ENCODE data around the gene EFCAB11. TPM values are rescaled to one million over a fixed set of nuclear protein-coding genes. Genes with fewer than 3 reads are reported as not detected.

EFCAB11 gene
- total RNA-seq, 4 donors from 2014 or later: 0.93 to 9.6 (median 3.1) TPM

DNA sequence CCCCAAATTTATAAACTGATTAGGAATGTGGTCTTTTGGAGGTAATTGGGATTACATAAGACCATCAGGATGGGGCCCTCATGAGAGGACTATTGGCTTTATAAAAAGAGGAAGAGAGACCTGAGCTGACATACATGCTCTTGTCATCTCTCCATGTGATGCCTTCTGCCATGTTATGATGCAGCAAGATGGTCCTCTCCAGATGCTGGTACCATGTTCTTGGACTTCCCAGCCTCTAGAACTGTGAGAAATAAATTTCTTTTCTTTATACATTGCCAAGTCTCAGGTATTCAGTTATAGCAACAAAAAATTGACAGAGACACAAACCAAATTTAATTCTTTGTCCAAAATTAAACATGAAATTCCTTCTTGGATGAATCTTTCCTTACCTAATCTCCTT, 92.9 kb downstream of the EFCAB11 start:
- no peak overlapping the region for H3K27ac ChIP-seq

DNA sequence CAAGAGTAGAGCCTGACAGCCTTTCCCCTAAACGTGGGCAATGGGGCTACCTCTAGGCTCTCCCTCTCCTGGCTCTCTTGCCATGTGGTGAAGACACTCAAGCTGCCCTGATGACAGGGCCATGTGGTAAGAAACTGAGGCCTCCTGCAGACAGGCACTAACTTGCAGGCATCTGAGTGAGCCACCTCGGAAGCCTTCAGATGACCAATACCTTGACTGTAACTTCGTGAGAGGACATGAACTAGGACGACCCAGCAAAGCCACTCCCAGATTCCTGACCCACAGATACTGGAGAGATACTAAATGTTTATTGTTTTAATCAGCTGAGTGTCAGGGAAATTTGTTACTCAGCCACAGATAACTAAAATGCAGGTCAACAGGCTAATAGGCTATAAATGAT, 96.4 kb downstream of the EFCAB11 start:
- Histone ChIP-seq H3K27ac (no peak overlapping the region), H3K4me3 (no peak overlapping the region), H3K9me3 (no peaks in the 10 kb centered on the region), H3K4me1 (no peaks in the 10 kb centered on the region), H3K36me3 (no peaks in the 10 kb centered on the region), H3K27me3 (no peaks in the 10 kb centered on the region)
- ATAC-seq: no peak
- TF ChIP-seq POLR2AphosphoS5 (IDR thresholded peaks at IDR 0.05): no peak
- no peak for TF ChIP-seq EP300 (IDR thresholded peaks at IDR 0.05)
- TF ChIP-seq, protein P1, sequence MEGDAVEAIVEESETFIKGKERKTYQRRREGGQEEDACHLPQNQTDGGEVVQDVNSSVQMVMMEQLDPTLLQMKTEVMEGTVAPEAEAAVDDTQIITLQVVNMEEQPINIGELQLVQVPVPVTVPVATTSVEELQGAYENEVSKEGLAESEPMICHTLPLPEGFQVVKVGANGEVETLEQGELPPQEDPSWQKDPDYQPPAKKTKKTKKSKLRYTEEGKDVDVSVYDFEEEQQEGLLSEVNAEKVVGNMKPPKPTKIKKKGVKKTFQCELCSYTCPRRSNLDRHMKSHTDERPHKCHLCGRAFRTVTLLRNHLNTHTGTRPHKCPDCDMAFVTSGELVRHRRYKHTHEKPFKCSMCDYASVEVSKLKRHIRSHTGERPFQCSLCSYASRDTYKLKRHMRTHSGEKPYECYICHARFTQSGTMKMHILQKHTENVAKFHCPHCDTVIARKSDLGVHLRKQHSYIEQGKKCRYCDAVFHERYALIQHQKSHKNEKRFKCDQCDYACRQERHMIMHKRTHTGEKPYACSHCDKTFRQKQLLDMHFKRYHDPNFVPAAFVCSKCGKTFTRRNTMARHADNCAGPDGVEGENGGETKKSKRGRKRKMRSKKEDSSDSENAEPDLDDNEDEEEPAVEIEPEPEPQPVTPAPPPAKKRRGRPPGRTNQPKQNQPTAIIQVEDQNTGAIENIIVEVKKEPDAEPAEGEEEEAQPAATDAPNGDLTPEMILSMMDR (IDR thresholded peaks at IDR 0.05): no peak
- no peak for TF ChIP-seq POLR2A (IDR thresholded peaks at IDR 0.05)
- 58 to 75% methylated on average over 2 to 3 of the region's 4 CpGs for WGBS, 2 donors (ENCODE audit: low coverage in 1 of 2)

More for the DNA sequence above, 92.9 kb downstream of the EFCAB11 start:
- Histone ChIP-seq H3K9me3 (no peaks in the 10 kb centered on the region), H3K4me3 (no peak overlapping the region), H3K36me3 (no peaks in the 10 kb centered on the region), H3K4me1 (no peaks in the 10 kb centered on the region), H3K27me3 (no peaks in the 10 kb centered on the region)
- TF ChIP-seq, protein P1 (IDR thresholded peaks at IDR 0.05): no peak
- TF ChIP-seq EP300 (IDR thresholded peaks at IDR 0.05): no peak
- TF ChIP-seq POLR2A (IDR thresholded peaks at IDR 0.05): no peak
- no peak for TF ChIP-seq POLR2AphosphoS5 (IDR thresholded peaks at IDR 0.05)
- ATAC-seq: no peak

DNA sequence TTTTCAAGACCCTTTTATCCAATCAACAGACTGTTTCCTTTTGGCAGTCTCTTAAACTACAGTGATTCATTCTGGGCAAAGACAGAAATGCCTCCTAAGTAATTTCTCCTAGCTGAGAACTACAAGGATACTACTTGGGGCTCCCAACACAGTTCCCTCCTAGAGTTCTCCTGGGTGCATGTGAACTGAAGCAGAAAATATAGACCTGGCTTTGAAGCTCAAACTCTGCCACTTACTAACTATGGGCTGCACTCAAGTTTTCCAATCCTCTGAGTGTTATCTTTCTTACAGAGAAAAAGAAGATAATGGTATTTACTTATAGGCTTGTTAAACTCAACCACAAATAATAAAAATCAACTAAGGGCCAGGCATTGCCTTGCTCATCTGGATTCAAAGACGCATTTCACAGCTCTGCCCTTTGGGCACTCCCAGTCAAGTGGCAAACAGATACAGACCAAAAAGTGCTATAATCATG, 97.6 kb downstream of the EFCAB11 start:
- TF ChIP-seq EP300 (IDR thresholded peaks at IDR 0.05) (no peak), POLR2AphosphoS5 (IDR thresholded peaks at IDR 0.05) (no peak), POLR2A (IDR thresholded peaks at IDR 0.05) (no peak)
- TF ChIP-seq, protein P1 (IDR thresholded peaks at IDR 0.05): no peak
- no peaks in the 10 kb centered on the region for H3K9me3 ChIP-seq
- H3K27ac ChIP-seq: no peak overlapping the region
- H3K36me3 ChIP-seq: no peaks in the 10 kb centered on the region
- no peak for ATAC-seq
- H3K4me3 ChIP-seq: no peak overlapping the region
- H3K27me3 ChIP-seq: no peaks in the 10 kb centered on the region
- 100% methylated on average over 1 of the region's 1 CpG for WGBS, 2 donors (ENCODE audit: low coverage in 1 of 2)
- H3K4me1 ChIP-seq: no peaks in the 10 kb centered on the region

DNA sequence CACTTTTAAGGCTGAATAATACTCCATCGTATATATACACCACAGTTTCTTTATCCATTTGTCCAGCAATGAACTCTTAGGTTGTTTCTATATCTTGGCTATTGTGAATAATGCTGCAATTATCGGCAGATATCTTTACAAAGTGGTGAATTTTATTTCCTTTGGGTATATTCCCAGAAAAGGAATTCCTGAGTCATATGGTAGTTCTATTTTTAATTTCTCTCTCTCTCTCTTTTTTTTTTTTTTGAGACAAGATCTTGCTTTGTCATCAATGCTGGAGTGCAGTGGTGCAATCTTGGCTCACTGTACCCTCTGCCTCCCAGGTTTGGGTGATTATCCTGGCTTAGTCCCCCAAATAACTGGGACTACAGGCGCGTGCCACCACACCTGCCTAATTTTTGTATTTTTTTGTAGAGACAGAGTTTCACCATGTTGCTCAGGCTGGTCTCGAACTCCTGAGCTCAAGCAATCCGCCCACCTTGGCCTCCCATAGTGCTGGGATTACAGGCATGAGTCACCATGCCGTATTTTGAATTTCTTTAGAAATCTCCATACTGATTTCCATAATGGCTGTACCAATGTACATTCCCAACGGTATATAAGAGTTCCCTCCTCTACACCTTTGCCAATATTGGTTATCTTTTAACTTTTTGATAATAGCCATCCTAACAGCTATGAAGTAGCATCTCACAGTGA, 98.4 kb downstream of the EFCAB11 start:
- Histone ChIP-seq H3K4me3 (no peak overlapping the region), H3K27ac (no peak overlapping the region), H3K9me3 (no peaks in the 10 kb centered on the region), H3K36me3 (no peaks in the 10 kb centered on the region), H3K4me1 (no peaks in the 10 kb centered on the region), H3K27me3 (no peaks in the 10 kb centered on the region)
- TF ChIP-seq, protein P1 (IDR thresholded peaks at IDR 0.05): no peak
- TF ChIP-seq POLR2A (IDR thresholded peaks at IDR 0.05) (no peak), POLR2AphosphoS5 (IDR thresholded peaks at IDR 0.05) (no peak)
- WGBS, 2 donors (ENCODE audit: low coverage in 1 of 2): 82 to 84% methylated on average over 5 to 8 of the region's 8 CpGs
- no peak for ATAC-seq

Measured in gastroesophageal sphincter (tissue), 4 donors.